Stomach (tissue), 9 donors: ENCODE measurements around the gene C1orf52. TPM values are rescaled to one million over a fixed set of nuclear protein-coding genes. Genes with fewer than 3 reads are reported as not detected.

Source experiments
- DNase-seq, 2 donors: peaks; one replicate each; pipeline versions ENCODE4 v3.0.0 to v3.0.0-alpha.2; 2013 to 2019
- H3K27ac ChIP-seq, 5 donors: fragments of 200-600 bp in 4 of 5; sonication (generic) in 4 of 5; one replicate each; pipeline ENCODE4 v1.5.1; 2013 to 2019; ENCODE audit warnings: mild to moderate bottlenecking in 1 of 5, moderate library complexity in 1 of 5
- H3K27me3 ChIP-seq, 3 donors: fragments of 200-600 bp; sonication (generic); one replicate each; pipeline ENCODE4 v1.5.1; 2017 to 2019; ENCODE audit warnings: mixed run types in 1 of 3
- H3K36me3 ChIP-seq, 4 donors: fragments of 200-600 bp; sonication (generic); 1 replicate in 3 of 4; 2 replicates in 1 of 4; pipeline ENCODE4 v1.5.1; 2016 to 2019
- H3K4me1 ChIP-seq, 4 donors: fragments of 200-600 bp; sonication (generic); one replicate each; pipeline ENCODE4 v1.5.1; 2016 to 2019
- H3K4me3 ChIP-seq, 4 donors: fragments of 200-600 bp; sonication (generic) in 3 of 4; one replicate each; pipeline ENCODE4 v1.5.1; 2016 to 2019; ENCODE audit warnings: mild to moderate bottlenecking in 1 of 4
- H3K9me3 ChIP-seq, 4 donors: fragments of 200-600 bp; sonication (generic); one replicate each; pipeline ENCODE4 v1.5.1; 2016 to 2019
- CTCF ChIP-seq, 7 experiments: fragments of 450-650 bp in 4 of 7; fragments of 200-600 bp in 3 of 7; sonication (generic) in 3 of 7; IDR thresholded peaks; one replicate each; pipeline ENCODE4 v1.5.1; 2016 to 2019; ENCODE audit warnings: antibody characterized with exemption in 7 of 7, control low read depth in 2 of 7, mild to moderate bottlenecking in 1 of 7
- EP300 ChIP-seq: sonication (generic); formaldehyde crosslinking; IDR thresholded peaks from one replicate; pipeline ENCODE4 v1.6.1; 2017; ENCODE audit warnings: antibody characterized with exemption
- POLR2A ChIP-seq, 4 donors: fragments of 450-650 bp; IDR thresholded peaks; one replicate each; pipeline ENCODE4 v1.6.1; 2016; ENCODE audit warnings: antibody characterized with exemption in 4 of 4, control low read depth in 2 of 4, mild to moderate bottlenecking in 1 of 4, moderate library complexity in 1 of 4
- POLR2AphosphoS5 ChIP-seq, 3 donors: sonication (generic); formaldehyde crosslinking; IDR thresholded peaks; one replicate each; pipeline ENCODE4 v1.6.1; 2016; ENCODE audit warnings: antibody characterized with exemption in 3 of 3
- WGBS, 5 donors: extraction: QIAGEN DNeasy Blood & Tissue Kit in 3 of 5; methylation state at CpG; one replicate each; pipeline versions ENCODE4 v1.1.5 to v1.1.7; 2013 to 2018; 5-methylcytosine and 5-hydroxymethylcytosine counted together
- intact Hi-C: fragments of 100-400 bp; cut with DNase I; formaldehyde crosslinking; loops from one replicate; pipeline ENCODE4 v1.15.1; 2023; ENCODE audit warnings: low total_unique reads
- polyA plus RNA-seq, 3 donors: library from polyadenylated mRNA; stranded (reverse); fragments of 200-250 nt; gene quantifications; one replicate each; pipeline ENCODE4 v1.2.3, GENCODE V29; 2013
- total RNA-seq, 5 donors: library from RNA; depleted of rRNA; stranded (reverse); fragments of >200 nt; gene quantifications; one replicate each; pipeline versions ENCODE4 v1.1.0 to v1.2.3, GENCODE V29; 2014 to 2016
- donor health status: healthy with polysubstance abuse.
- donor health status: Bipolar disorder and iron deficiency.
- donor health status: healthy.

Gene C1orf52
- total and polyA plus RNA-seq, 8 donors: 5.8 to 39.3 (median 14.4) TPM

- no peak overlapping the region for H3K4me3 ChIP-seq
- H3K27ac ChIP-seq: no peak overlapping the region
- peaks cover 13 to 25% (median 22%) of the 10 kb centered on the region in 4 donors for H3K4me1 ChIP-seq
- 57 to 71% (median 65%) methylated on average over 6 of the region's 6 CpGs for WGBS, 5 donors
- no peaks in the 10 kb centered on the region for H3K9me3 ChIP-seq
- H3K36me3 ChIP-seq: no peaks in the 10 kb centered on the region
- intact Hi-C loops: no loop called here
- H3K27me3 ChIP-seq: no peaks in the 10 kb centered on the region
- no peak for TF ChIP-seq POLR2A (IDR thresholded peaks at IDR 0.05)
- TF ChIP-seq EP300: no peak
- TF ChIP-seq CTCF (IDR thresholded peaks at IDR 0.05): no peak
- no peak for TF ChIP-seq POLR2AphosphoS5 (IDR thresholded peaks at IDR 0.05)
- peak in 1 of 2 donors; percentile 53 for DNase-seq
Measured at GRCh38 chr1:85229574-85230097, 29.8 kb downstream of the C1orf52 start.

GRCh38 chr1:85228972-85229371, 30.5 kb downstream of the C1orf52 start:
- H3K4me3 ChIP-seq: no peak overlapping the region
- no peaks in the 10 kb centered on the region for H3K9me3 ChIP-seq
- intact Hi-C loops: no loop called here
- H3K27me3 ChIP-seq: no peaks in the 10 kb centered on the region
- no peak overlapping the region for H3K27ac ChIP-seq
- no peak for DNase-seq
- TF ChIP-seq EP300: no peak
- no peak for TF ChIP-seq POLR2A (IDR thresholded peaks at IDR 0.05)
- no peak for TF ChIP-seq CTCF (IDR thresholded peaks at IDR 0.05)
- TF ChIP-seq POLR2AphosphoS5 (IDR thresholded peaks at IDR 0.05): no peak
- 0 to 79% (median 38%) methylated on average over 1 of the region's 1 CpG for WGBS, 5 donors
- H3K4me1 ChIP-seq: peaks cover 20 to 32% (median 29%) of the 10 kb centered on the region in 4 donors
- no peaks in the 10 kb centered on the region for H3K36me3 ChIP-seq

GRCh38 chr1:85225624-85226380, 33.7 kb downstream of the C1orf52 start:
- intact Hi-C loops: no loop called here
- peaks cover 21 to 54% (median 38%) of the 10 kb centered on the region in 4 donors for H3K4me1 ChIP-seq
- no peaks in the 10 kb centered on the region for H3K27me3 ChIP-seq
- no peaks in the 10 kb centered on the region for H3K36me3 ChIP-seq
- WGBS, 5 donors: 39 to 45% (median 43%) methylated on average over 5 of the region's 5 CpGs
- no peaks in the 10 kb centered on the region for H3K9me3 ChIP-seq
- TF ChIP-seq CTCF (IDR thresholded peaks at IDR 0.05): no peak
- TF ChIP-seq POLR2AphosphoS5 (IDR thresholded peaks at IDR 0.05): no peak
- no peak for TF ChIP-seq POLR2A (IDR thresholded peaks at IDR 0.05)
- TF ChIP-seq EP300: no peak
- H3K4me3 ChIP-seq: no peak overlapping the region
- no peak for DNase-seq
- peak overlapping the region; percentile 44 to 73 (median 66) for H3K27ac ChIP-seq

GRCh38 chr1:85224734-85225623, 34.5 kb downstream of the C1orf52 start:
- TF ChIP-seq CTCF (IDR thresholded peaks at IDR 0.05) (no peak), POLR2A (IDR thresholded peaks at IDR 0.05) (no peak), EP300 (no peak), POLR2AphosphoS5 (IDR thresholded peaks at IDR 0.05) (peak in 2 of 3 donors; percentile 56 to 80)
- Histone ChIP-seq H3K4me1 (peaks cover 21 to 62% (median 40%) of the 10 kb centered on the region in 4 donors), H3K27me3 (no peaks in the 10 kb centered on the region), H3K27ac (peak overlapping the region; percentile 44 to 73 (median 66)), H3K4me3 (no peak overlapping the region), H3K9me3 (no peaks in the 10 kb centered on the region), H3K36me3 (no peaks in the 10 kb centered on the region)
- peak; percentile 84 to 95 for DNase-seq
- intact Hi-C loops: no loop called here
- 21 to 39% (median 29%) methylated on average over 3 of the region's 3 CpGs for whole genome bisulfite sequencing, 5 donors
